ENCODE results near the gene CDH12. TPM values are rescaled to one million over a fixed set of nuclear protein-coding genes. Genes with fewer than 3 reads are reported as not detected.

CDH12 gene
- total and polyA plus RNA-seq, 4 donors: 0.02 to 3.7 (median 0.31) TPM; not detected in 1

- DNase-seq (peak in 2 of 3 donors; percentile 29 to 36), ATAC-seq (ENCODE audit: insufficient read depth, low FRiP score) (no peak)
- peaks cover 0 to 30% (median 9%) of the 10 kb centered on the region in 5 donors for H3K4me1 ChIP-seq (ENCODE audit: control insufficient read depth in 5 of 5, insufficient read depth in 5 of 5, low read length in 5 of 5)
- TF ChIP-seq, protein P1, sequence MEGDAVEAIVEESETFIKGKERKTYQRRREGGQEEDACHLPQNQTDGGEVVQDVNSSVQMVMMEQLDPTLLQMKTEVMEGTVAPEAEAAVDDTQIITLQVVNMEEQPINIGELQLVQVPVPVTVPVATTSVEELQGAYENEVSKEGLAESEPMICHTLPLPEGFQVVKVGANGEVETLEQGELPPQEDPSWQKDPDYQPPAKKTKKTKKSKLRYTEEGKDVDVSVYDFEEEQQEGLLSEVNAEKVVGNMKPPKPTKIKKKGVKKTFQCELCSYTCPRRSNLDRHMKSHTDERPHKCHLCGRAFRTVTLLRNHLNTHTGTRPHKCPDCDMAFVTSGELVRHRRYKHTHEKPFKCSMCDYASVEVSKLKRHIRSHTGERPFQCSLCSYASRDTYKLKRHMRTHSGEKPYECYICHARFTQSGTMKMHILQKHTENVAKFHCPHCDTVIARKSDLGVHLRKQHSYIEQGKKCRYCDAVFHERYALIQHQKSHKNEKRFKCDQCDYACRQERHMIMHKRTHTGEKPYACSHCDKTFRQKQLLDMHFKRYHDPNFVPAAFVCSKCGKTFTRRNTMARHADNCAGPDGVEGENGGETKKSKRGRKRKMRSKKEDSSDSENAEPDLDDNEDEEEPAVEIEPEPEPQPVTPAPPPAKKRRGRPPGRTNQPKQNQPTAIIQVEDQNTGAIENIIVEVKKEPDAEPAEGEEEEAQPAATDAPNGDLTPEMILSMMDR (IDR thresholded peaks at IDR 0.05; ENCODE audit: control extremely low read depth, extremely low read depth): no peak
- no peaks in the 10 kb centered on the region for H3K9me3 ChIP-seq (ENCODE audit: control insufficient read depth in 4 of 4, insufficient read depth in 3 of 4, low read length in 3 of 4)
- H3K27ac ChIP-seq (ENCODE audit: low read depth in 1 of 2, low read length in 1 of 2): no peak overlapping the region
- H3K36me3 ChIP-seq (ENCODE audit: control insufficient read depth in 4 of 4, insufficient read depth in 4 of 4, low read length in 4 of 4): no peaks in the 10 kb centered on the region
- 43 to 79% methylated on average over 2 of the region's 2 CpGs for WGBS, 2 donors
- peak overlapping the region in 1 of 2 donors; percentile 32 for H3K9ac ChIP-seq (ENCODE audit: insufficient read depth in 1 of 2, low read length in 2 of 2)
- no peak overlapping the region for H3K4me3 ChIP-seq
- no peaks in the 10 kb centered on the region for H3K27me3 ChIP-seq (ENCODE audit: control insufficient read depth in 3 of 3, insufficient read depth in 3 of 3, low read length in 2 of 3)
Observed at GRCh38 chr5:22053195-22053594, 799.9 kb downstream of the CDH12 start.

GRCh38 chr5:22051881-22052280, 801.3 kb downstream of the CDH12 start:
- no peaks in the 10 kb centered on the region for H3K27me3 ChIP-seq (ENCODE audit: control insufficient read depth in 3 of 3, insufficient read depth in 3 of 3, low read length in 2 of 3)
- ATAC-seq (ENCODE audit: insufficient read depth, low FRiP score) (no peak), DNase-seq (peak in 2 of 3 donors; percentile 54 to 71)
- no peak overlapping the region for H3K9ac ChIP-seq (ENCODE audit: insufficient read depth in 1 of 2, low read length in 2 of 2)
- TF ChIP-seq, protein P1 (IDR thresholded peaks at IDR 0.05; ENCODE audit: control extremely low read depth, extremely low read depth): no peak
- no peaks in the 10 kb centered on the region for H3K36me3 ChIP-seq (ENCODE audit: control insufficient read depth in 4 of 4, insufficient read depth in 4 of 4, low read length in 4 of 4)
- no peak overlapping the region for H3K27ac ChIP-seq (ENCODE audit: low read depth in 1 of 2, low read length in 1 of 2)
- WGBS, 2 donors: 63 to 81% methylated on average over 1 of the region's 1 CpG
- H3K4me1 ChIP-seq (ENCODE audit: control insufficient read depth in 5 of 5, insufficient read depth in 5 of 5, low read length in 5 of 5): peaks cover 0 to 30% (median 9%) of the 10 kb centered on the region in 5 donors
- no peaks in the 10 kb centered on the region for H3K9me3 ChIP-seq (ENCODE audit: control insufficient read depth in 4 of 4, insufficient read depth in 3 of 4, low read length in 3 of 4)
- H3K4me3 ChIP-seq: no peak overlapping the region

DNA sequence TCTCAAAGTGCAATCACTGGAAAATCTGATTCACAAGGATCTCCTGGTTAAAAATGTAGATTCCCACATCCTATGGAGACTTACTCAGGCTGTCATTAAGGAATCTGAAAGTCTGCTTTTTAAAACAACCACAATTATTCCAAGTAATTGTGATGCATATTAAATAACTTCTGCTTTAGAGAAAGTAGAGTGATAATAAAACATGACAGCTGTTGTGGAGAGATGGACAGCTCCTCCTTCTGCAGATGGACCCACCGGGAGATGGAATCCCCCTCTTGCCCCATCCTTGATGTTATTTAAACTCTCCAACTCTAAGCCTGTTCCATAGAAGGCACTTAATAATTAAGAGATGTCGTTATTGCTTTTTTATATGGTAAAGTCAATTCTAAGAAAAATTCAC, 802.2 kb downstream of the CDH12 start:
- H3K9me3 ChIP-seq (ENCODE audit: control insufficient read depth in 4 of 4, insufficient read depth in 3 of 4, low read length in 3 of 4): no peaks in the 10 kb centered on the region
- no peak overlapping the region for H3K4me3 ChIP-seq
- DNase-seq (peak; percentile 21 to 78 (median 63)), ATAC-seq (ENCODE audit: insufficient read depth, low FRiP score) (no peak)
- peaks cover 0 to 30% (median 9%) of the 10 kb centered on the region in 5 donors for H3K4me1 ChIP-seq (ENCODE audit: control insufficient read depth in 5 of 5, insufficient read depth in 5 of 5, low read length in 5 of 5)
- H3K36me3 ChIP-seq (ENCODE audit: control insufficient read depth in 4 of 4, insufficient read depth in 4 of 4, low read length in 4 of 4): no peaks in the 10 kb centered on the region
- no peaks in the 10 kb centered on the region for H3K27me3 ChIP-seq (ENCODE audit: control insufficient read depth in 3 of 3, insufficient read depth in 3 of 3, low read length in 2 of 3)
- TF ChIP-seq, protein P1 (IDR thresholded peaks at IDR 0.05; ENCODE audit: control extremely low read depth, extremely low read depth): no peak
- H3K27ac ChIP-seq (ENCODE audit: low read depth in 1 of 2, low read length in 1 of 2): no peak overlapping the region
- WGBS, 2 donors: 63 to 72% methylated on average over 2 of the region's 2 CpGs
- no peak overlapping the region for H3K9ac ChIP-seq (ENCODE audit: insufficient read depth in 1 of 2, low read length in 2 of 2)

- no peak overlapping the region for H3K9ac ChIP-seq (ENCODE audit: insufficient read depth in 1 of 2, low read length in 2 of 2)
- TF ChIP-seq, protein P1 (IDR thresholded peaks at IDR 0.05; ENCODE audit: control extremely low read depth, extremely low read depth): no peak
- no peaks in the 10 kb centered on the region for H3K36me3 ChIP-seq (ENCODE audit: control insufficient read depth in 4 of 4, insufficient read depth in 4 of 4, low read length in 4 of 4)
- no peak for ATAC-seq (ENCODE audit: insufficient read depth, low FRiP score)
- no peak for DNase-seq
- peaks cover 0 to 6% (median under 1%) of the 10 kb centered on the region in 4 donors for H3K9me3 ChIP-seq (ENCODE audit: control insufficient read depth in 4 of 4, insufficient read depth in 3 of 4, low read length in 3 of 4)
- H3K27me3 ChIP-seq (ENCODE audit: control insufficient read depth in 3 of 3, insufficient read depth in 3 of 3, low read length in 2 of 3): no peaks in the 10 kb centered on the region
- H3K4me1 ChIP-seq (ENCODE audit: control insufficient read depth in 5 of 5, insufficient read depth in 5 of 5, low read length in 5 of 5): no peaks in the 10 kb centered on the region
- no peak overlapping the region for H3K27ac ChIP-seq (ENCODE audit: low read depth in 1 of 2, low read length in 1 of 2)
- no peak overlapping the region for H3K4me3 ChIP-seq
Observed at GRCh38 chr5:22044229-22044628, 808.9 kb downstream of the CDH12 start.

Data from lung (tissue), 12 donors.